SK-N-SH (cell line): ENCODE results near the gene ICE1. TPM values are rescaled to one million over a fixed set of nuclear protein-coding genes. Genes with fewer than 3 reads are reported as not detected.

Source experiments
- CTCF ChIA-PET: fragments of 300-600, 350-600 bp; formaldehyde crosslinking; extraction: SDS; loops from one replicate; lab custom pipeline; 2021; lab: Yijun Ruan, JAX
- POLR2A ChIA-PET: fragments of 350-600 bp; sonication (Branson Sonifier 250); formaldehyde crosslinking; extraction: SDS; loops from one replicate; lab custom pipeline; 2020; ENCODE audit warnings: antibody characterized with exemption, inconsistent platforms; lab: Yijun Ruan, JAX
- DNase-seq: peaks from one replicate; pipeline ENCODE4 v3.0.0; 2012
- H2AFZ ChIP-seq: fragments of 200-600 bp; sonication (generic); 2 replicates; pipeline ENCODE4 v1.8.1; 2016; ENCODE audit warnings: antibody characterized with exemption, mild to moderate bottlenecking, low read depth
- H3F3A ChIP-seq: fragments of 200-600 bp; sonication (generic); replicated peaks from 2 replicates; pipeline ENCODE3; 2016; ENCODE audit warnings: antibody characterized with exemption, mild to moderate bottlenecking; ENCODE audit not compliant: insufficient read depth
- H3K27ac ChIP-seq, 2 experiments: fragments of 200-500 bp in 1 of 2; fragments of 200-600 bp in 1 of 2; sonication (Bioruptor generic) in 1 of 2; sonication (generic), shearing (Covaris generic) in 1 of 2; 2 replicates each; pipeline versions ENCODE4 v1.5.1 to v1.6.1; 2014 to 2016; ENCODE audit warnings: low read depth in 2 of 2, inconsistent platforms in 1 of 2, low read length in 1 of 2, mild to moderate bottlenecking in 1 of 2, mixed read lengths in 1 of 2
- H3K27me3 ChIP-seq: fragments of 200-600 bp; sonication (generic), shearing (Covaris generic); 2 replicates; pipeline ENCODE4 v1.6.1; 2016; ENCODE audit warnings: mixed run types; ENCODE audit not compliant: insufficient read depth
- H3K36me3 ChIP-seq, 2 experiments: fragments of 200-500 bp in 1 of 2; fragments of 200-600 bp in 1 of 2; sonication (Bioruptor generic) in 1 of 2; sonication (generic) in 1 of 2; replicated peaks in 1 of 2; 2 replicates each; pipeline versions ENCODE3 to v1.5.1; 2014 to 2016; ENCODE audit warnings: low read length in 1 of 2, mild to moderate bottlenecking in 1 of 2; ENCODE audit not compliant: insufficient read depth in 2 of 2, control insufficient read depth in 1 of 2
- H3K4me1 ChIP-seq, 2 experiments: fragments of 200-500 bp in 1 of 2; fragments of 200-600 bp in 1 of 2; sonication (Bioruptor generic) in 1 of 2; sonication (generic), shearing (Covaris generic) in 1 of 2; 2 replicates each; pipeline versions ENCODE4 v1.5.1 to v1.6.1; 2014 to 2016; ENCODE audit warnings: low read depth in 1 of 2, low read length in 1 of 2, mixed run types in 1 of 2; ENCODE audit not compliant: insufficient read depth in 2 of 2, control insufficient read depth in 1 of 2
- H3K4me2 ChIP-seq: fragments of 200-600 bp; sonication (generic), shearing (Covaris generic); 2 replicates; pipeline ENCODE4 v1.6.1; 2017; ENCODE audit warnings: mixed run types
- H3K4me3 ChIP-seq, 2 experiments: fragments of 200-500 bp in 1 of 2; fragments of 200-600 bp in 1 of 2; sonication (Bioruptor generic) in 1 of 2; sonication (generic), shearing (Covaris generic) in 1 of 2; 2 replicates each; pipeline versions ENCODE4 v1.5.1 to v1.8.1; 2014 to 2016; ENCODE audit warnings: low read depth in 2 of 2, inconsistent platforms in 1 of 2, low read length in 1 of 2, mild to moderate bottlenecking in 1 of 2, mixed read lengths in 1 of 2, moderate library complexity in 1 of 2
- H3K79me2 ChIP-seq: fragments of 200-600 bp; sonication (generic); 2 replicates; pipeline ENCODE4 v1.8.1; 2017; ENCODE audit warnings: mild to moderate bottlenecking; ENCODE audit not compliant: insufficient read depth
- H3K9ac ChIP-seq: fragments of 200-600 bp; sonication (generic); 2 replicates; pipeline ENCODE4 v1.6.1; 2017; ENCODE audit warnings: mixed run types
- H3K9me2 ChIP-seq: fragments of 200-600 bp; sonication (generic); 2 replicates; pipeline ENCODE4 v1.6.1; 2017; ENCODE audit warnings: mixed run types
- H3K9me3 ChIP-seq: fragments of 200-600 bp; sonication (generic); 2 replicates; pipeline ENCODE4 v1.6.1; 2017; ENCODE audit warnings: mixed run types, mild to moderate bottlenecking, moderate library complexity
- H4K20me1 ChIP-seq: fragments of 200-600 bp; sonication (generic); 2 replicates; pipeline ENCODE4 v1.6.1; 2017; ENCODE audit warnings: mild to moderate bottlenecking, mixed run types; ENCODE audit not compliant: insufficient read depth
- CHD2 ChIP-seq: fragments of 150-350 bp; IDR thresholded peaks from 2 replicates; pipeline ENCODE4 v1.6.1; 2018; ENCODE audit warnings: low read length; ENCODE audit not compliant: partially characterized antibody
- ELF1 ChIP-seq: IDR thresholded peaks from 2 replicates; pipeline ENCODE4 v1.4.0; 2012
- FOXM1 ChIP-seq: IDR thresholded peaks from 2 replicates; pipeline ENCODE4 v1.4.0; 2012; ENCODE audit warnings: low read depth, mild to moderate bottlenecking
- GABPA ChIP-seq: IDR thresholded peaks from 2 replicates; pipeline ENCODE4 v1.4.0; 2012; ENCODE audit warnings: low read depth, mild to moderate bottlenecking
- MEF2A ChIP-seq: IDR thresholded peaks from 2 replicates; pipeline ENCODE4 v1.4.0; 2012; ENCODE audit warnings: low read depth, borderline replicate concordance
- MXI1 ChIP-seq: IDR thresholded peaks from 2 replicates; pipeline ENCODE4 v1.6.1; 2012; ENCODE audit warnings: mild to moderate bottlenecking, low read depth, low read length, improper control_type of control experiment
- NFIC ChIP-seq: IDR thresholded peaks from 2 replicates; pipeline ENCODE4 v1.4.0; 2012; ENCODE audit warnings: borderline replicate concordance
- NRF1 ChIP-seq: IDR thresholded peaks from 2 replicates; pipeline ENCODE4 v1.6.1; 2012; ENCODE audit warnings: low read depth, mild to moderate bottlenecking, low read length
- RFX5 ChIP-seq: IDR thresholded peaks from 2 replicates; pipeline ENCODE4 v1.6.1; 2012; ENCODE audit warnings: mild to moderate bottlenecking, improper control_type of control experiment, low read length
- RXRA ChIP-seq: IDR thresholded peaks from 2 replicates; pipeline ENCODE4 v1.4.0; 2012; ENCODE audit warnings: low read depth, mild to moderate bottlenecking, borderline replicate concordance
- SIN3A ChIP-seq: IDR thresholded peaks from 2 replicates; pipeline ENCODE4 v1.6.1; 2012; ENCODE audit warnings: low read depth, mild to moderate bottlenecking, low read length, moderate library complexity, borderline replicate concordance
- TAF1 ChIP-seq: IDR thresholded peaks from 2 replicates; pipeline ENCODE4 v1.6.1; 2012; ENCODE audit warnings: low read depth, mild to moderate bottlenecking, low read length, moderate library complexity, borderline replicate concordance
- TCF12 ChIP-seq: IDR thresholded peaks from 2 replicates; pipeline ENCODE4 v1.4.0; 2012
- TEAD4 ChIP-seq: IDR thresholded peaks from 2 replicates; pipeline ENCODE4 v1.4.0; 2012; ENCODE audit warnings: mild to moderate bottlenecking, borderline replicate concordance; ENCODE audit not compliant: insufficient read depth
- WGBS: methylation state at CpG from one replicate; pipeline ENCODE4 v1.1.6; 2017; ENCODE audit warnings: low lambda C conversion rate; 5-methylcytosine and 5-hydroxymethylcytosine counted together
- polyA plus RNA-seq, 3 experiments: library from polyadenylated mRNA; depleted of rRNA; stranded (reverse); fragments of >200 nt; gene quantifications; 2 replicates each; pipeline ENCODE4 v1.2.3, GENCODE V29; 2012
- TF ChIP-seq, protein P1 (sequence below): IDR thresholded peaks from 2 replicates; pipeline ENCODE4 v1.4.0; 2012; ENCODE audit warnings: low read depth, borderline replicate concordance
- TF ChIP-seq, protein P2 (sequence below): fragments of 150-350 bp; IDR thresholded peaks from 2 replicates; pipeline ENCODE4 v1.6.1; 2017; ENCODE audit warnings: antibody characterized with exemption, low read length, low read depth, borderline replicate concordance
- TF ChIP-seq, protein P3 (sequence below): IDR thresholded peaks from 2 replicates; pipeline ENCODE4 v1.4.0; 2012; ENCODE audit warnings: low read depth
- TF ChIP-seq, protein P4 (sequence below): IDR thresholded peaks from 2 replicates; pipeline ENCODE4 v1.4.0; 2012; ENCODE audit warnings: low read depth, borderline replicate concordance
- TF ChIP-seq, protein P5 (sequence below): IDR thresholded peaks from 2 replicates; pipeline ENCODE4 v1.6.1; 2012; ENCODE audit warnings: mild to moderate bottlenecking, low read depth, low read length, moderate library complexity

ICE1 gene
- polyA plus RNA-seq, 1 of the 3 experiments (the other 2 are of a cell fraction): 9.4 TPM

DNA sequence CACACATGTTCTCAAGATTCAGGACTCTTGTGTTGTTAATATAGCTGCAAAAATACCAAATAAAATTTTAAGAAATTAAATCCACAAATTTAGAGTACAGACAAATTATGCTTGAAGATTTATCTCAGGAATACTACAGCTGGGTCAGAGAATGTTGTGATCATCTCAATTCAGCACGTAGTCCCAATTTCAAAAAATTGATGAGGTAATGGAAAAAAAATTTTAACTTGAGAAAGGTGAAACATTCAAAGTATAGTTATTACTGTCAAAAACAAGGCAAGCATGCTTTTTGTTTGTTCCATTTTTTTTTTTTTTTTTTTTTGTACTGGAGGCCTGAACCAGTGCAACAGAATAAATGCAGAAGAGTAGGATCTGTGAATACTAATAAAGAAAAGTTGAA lies 29.4 kb downstream of the ICE1 start (continued):
- no peak for TF ChIP-seq FOXM1
- TF ChIP-seq, all 33 proteins: peak for 0

DNA sequence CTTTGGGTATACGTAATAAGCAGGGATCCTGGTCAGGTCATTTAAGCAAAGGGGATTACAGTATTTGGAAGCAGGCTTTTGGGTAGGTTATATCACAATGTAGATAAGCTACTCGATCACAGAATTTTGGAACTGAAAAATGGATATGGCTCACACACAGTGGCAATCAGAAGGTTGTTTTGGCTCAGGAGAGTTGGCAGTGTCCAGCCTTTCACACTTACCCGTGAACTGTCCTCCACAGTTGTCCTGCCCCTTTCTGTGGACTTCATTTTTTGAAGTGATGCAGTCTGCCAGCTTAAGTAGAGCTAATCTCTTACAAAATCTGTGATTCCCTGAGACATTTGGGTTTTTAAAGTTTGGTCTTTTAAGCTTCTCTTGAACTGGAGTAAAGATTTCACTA lies 30.7 kb downstream of the ICE1 start:
- Histone ChIP-seq H3K4me3 (no peak overlapping the region), H3K79me2 (no peaks in the 10 kb centered on the region), H3F3A (peaks cover 4% of the 10 kb centered on the region), H3K4me2 (no peak overlapping the region), H2AFZ (no peak overlapping the region), H3K9me2 (no peaks in the 10 kb centered on the region), H3K27ac (no peak overlapping the region), H3K36me3 (peaks cover 89 to 98% of the 10 kb centered on the region in 2 experiments), H3K27me3 (no peaks in the 10 kb centered on the region), H3K9me3 (no peaks in the 10 kb centered on the region), H4K20me1 (no peaks in the 10 kb centered on the region), H3K9ac (no peak overlapping the region), H3K4me1 (no peaks in the 10 kb centered on the region)
- DNase-seq: no peak
- POLR2A ChIA-PET: no interaction called here
- WGBS: 99% methylated on average over 3 of the region's 3 CpGs
- CTCF ChIA-PET: interaction anchor here (0.9 to 1.0 kb wide), 3 partner anchors 12 to 1292 kb away, joined by 3 read pairs; no protein-coding TSS in a partner anchor
- TF ChIP-seq TEAD4: no peak
- TF ChIP-seq GABPA: no peak
- TF ChIP-seq TAF1: no peak
- TF ChIP-seq RXRA: no peak
- no peak for TF ChIP-seq FOXM1
- no peak for TF ChIP-seq CHD2
- no peak for TF ChIP-seq NRF1

DNA sequence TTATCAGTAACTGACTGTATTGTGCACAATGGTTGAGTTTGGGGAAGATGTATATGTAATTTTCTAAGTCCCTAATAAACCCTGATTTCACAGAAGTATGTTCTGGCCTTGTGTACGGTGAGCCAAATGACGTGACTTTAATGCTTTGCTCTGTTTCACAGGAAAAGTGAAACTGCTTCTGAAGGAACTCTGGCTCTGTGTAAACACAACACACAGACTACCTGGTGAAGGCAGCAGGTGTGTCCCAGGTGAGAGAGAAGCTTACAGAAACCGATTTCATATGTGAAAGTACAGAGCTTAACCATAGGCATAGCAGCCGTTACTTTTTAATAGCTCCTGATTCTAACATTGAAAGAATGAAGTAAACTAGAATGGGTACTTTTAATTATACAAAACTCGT lies 31.9 kb downstream of the ICE1 start:
- CTCF ChIA-PET: interaction anchor here (1.3 kb wide), 1 partner anchor 10 kb away, joined by 4 read pairs; no protein-coding TSS in a partner anchor

More for the DNA sequence above, 31.9 kb downstream of the ICE1 start:
- Histone ChIP-seq H3F3A (peaks cover 4% of the 10 kb centered on the region), H3K36me3 (peaks cover 86 to 96% of the 10 kb centered on the region in 2 experiments), H3K9me2 (no peaks in the 10 kb centered on the region), H3K4me2 (no peak overlapping the region), H2AFZ (no peak overlapping the region), H3K4me3 (no peak overlapping the region), H3K9me3 (no peaks in the 10 kb centered on the region), H3K9ac (no peak overlapping the region), H3K4me1 (no peaks in the 10 kb centered on the region), H4K20me1 (no peaks in the 10 kb centered on the region), H3K27me3 (no peaks in the 10 kb centered on the region), H3K27ac (no peak overlapping the region), H3K79me2 (no peaks in the 10 kb centered on the region)
- POLR2A ChIA-PET: no interaction called here
- 95% methylated on average over 5 of the region's 5 CpGs for WGBS
- TF ChIP-seq SIN3A (no peak), CHD2 (no peak), RFX5 (no peak), NFIC (no peak), TCF12 (no peak), FOXM1 (no peak), ELF1 (no peak), GABPA (no peak), MEF2A (no peak), MXI1 (no peak)
- TF ChIP-seq, protein P1, sequence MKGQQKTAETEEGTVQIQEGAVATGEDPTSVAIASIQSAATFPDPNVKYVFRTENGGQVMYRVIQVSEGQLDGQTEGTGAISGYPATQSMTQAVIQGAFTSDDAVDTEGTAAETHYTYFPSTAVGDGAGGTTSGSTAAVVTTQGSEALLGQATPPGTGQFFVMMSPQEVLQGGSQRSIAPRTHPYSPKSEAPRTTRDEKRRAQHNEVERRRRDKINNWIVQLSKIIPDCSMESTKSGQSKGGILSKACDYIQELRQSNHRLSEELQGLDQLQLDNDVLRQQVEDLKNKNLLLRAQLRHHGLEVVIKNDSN: no peak
- TF ChIP-seq, protein P2, sequence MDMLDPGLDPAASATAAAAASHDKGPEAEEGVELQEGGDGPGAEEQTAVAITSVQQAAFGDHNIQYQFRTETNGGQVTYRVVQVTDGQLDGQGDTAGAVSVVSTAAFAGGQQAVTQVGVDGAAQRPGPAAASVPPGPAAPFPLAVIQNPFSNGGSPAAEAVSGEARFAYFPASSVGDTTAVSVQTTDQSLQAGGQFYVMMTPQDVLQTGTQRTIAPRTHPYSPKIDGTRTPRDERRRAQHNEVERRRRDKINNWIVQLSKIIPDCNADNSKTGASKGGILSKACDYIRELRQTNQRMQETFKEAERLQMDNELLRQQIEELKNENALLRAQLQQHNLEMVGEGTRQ: no peak
- TF ChIP-seq, protein P3, sequence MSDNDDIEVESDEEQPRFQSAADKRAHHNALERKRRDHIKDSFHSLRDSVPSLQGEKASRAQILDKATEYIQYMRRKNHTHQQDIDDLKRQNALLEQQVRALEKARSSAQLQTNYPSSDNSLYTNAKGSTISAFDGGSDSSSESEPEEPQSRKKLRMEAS: no peak
- TF ChIP-seq, protein P4, sequence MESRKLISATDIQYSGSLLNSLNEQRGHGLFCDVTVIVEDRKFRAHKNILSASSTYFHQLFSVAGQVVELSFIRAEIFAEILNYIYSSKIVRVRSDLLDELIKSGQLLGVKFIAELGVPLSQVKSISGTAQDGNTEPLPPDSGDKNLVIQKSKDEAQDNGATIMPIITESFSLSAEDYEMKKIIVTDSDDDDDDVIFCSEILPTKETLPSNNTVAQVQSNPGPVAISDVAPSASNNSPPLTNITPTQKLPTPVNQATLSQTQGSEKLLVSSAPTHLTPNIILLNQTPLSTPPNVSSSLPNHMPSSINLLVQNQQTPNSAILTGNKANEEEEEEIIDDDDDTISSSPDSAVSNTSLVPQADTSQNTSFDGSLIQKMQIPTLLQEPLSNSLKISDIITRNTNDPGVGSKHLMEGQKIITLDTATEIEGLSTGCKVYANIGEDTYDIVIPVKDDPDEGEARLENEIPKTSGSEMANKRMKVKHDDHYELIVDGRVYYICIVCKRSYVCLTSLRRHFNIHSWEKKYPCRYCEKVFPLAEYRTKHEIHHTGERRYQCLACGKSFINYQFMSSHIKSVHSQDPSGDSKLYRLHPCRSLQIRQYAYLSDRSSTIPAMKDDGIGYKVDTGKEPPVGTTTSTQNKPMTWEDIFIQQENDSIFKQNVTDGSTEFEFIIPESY: no peak
- TF ChIP-seq, protein P5, sequence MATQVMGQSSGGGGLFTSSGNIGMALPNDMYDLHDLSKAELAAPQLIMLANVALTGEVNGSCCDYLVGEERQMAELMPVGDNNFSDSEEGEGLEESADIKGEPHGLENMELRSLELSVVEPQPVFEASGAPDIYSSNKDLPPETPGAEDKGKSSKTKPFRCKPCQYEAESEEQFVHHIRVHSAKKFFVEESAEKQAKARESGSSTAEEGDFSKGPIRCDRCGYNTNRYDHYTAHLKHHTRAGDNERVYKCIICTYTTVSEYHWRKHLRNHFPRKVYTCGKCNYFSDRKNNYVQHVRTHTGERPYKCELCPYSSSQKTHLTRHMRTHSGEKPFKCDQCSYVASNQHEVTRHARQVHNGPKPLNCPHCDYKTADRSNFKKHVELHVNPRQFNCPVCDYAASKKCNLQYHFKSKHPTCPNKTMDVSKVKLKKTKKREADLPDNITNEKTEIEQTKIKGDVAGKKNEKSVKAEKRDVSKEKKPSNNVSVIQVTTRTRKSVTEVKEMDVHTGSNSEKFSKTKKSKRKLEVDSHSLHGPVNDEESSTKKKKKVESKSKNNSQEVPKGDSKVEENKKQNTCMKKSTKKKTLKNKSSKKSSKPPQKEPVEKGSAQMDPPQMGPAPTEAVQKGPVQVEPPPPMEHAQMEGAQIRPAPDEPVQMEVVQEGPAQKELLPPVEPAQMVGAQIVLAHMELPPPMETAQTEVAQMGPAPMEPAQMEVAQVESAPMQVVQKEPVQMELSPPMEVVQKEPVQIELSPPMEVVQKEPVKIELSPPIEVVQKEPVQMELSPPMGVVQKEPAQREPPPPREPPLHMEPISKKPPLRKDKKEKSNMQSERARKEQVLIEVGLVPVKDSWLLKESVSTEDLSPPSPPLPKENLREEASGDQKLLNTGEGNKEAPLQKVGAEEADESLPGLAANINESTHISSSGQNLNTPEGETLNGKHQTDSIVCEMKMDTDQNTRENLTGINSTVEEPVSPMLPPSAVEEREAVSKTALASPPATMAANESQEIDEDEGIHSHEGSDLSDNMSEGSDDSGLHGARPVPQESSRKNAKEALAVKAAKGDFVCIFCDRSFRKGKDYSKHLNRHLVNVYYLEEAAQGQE: no peak
- no peak for DNase-seq
